Trophoblast cell (in vitro differentiated cells and primary cell): Measurements from ENCODE around the gene ECEL1.

Experiments used
- DNase-seq, 2 donors: peaks; one replicate each; pipeline ENCODE4 v3.0.0-alpha.2; 2016
- H2AFZ ChIP-seq: 2 replicates; pipeline ENCODE4 v1.6.1; 2013; ENCODE audit warnings: low read length, moderate library complexity, mild to moderate bottlenecking; ENCODE audit not compliant: insufficient read depth, poor library complexity
- H2AK5ac ChIP-seq: 2 replicates; pipeline ENCODE4 v1.6.1; 2013; ENCODE audit warnings: mild to moderate bottlenecking, low read length
- H2BK120ac ChIP-seq: 2 replicates; pipeline ENCODE4 v1.6.1; 2013; ENCODE audit warnings: low read length, mild to moderate bottlenecking, moderate library complexity; ENCODE audit not compliant: insufficient read depth, poor library complexity
- H2BK12ac ChIP-seq: 2 replicates; pipeline ENCODE4 v1.6.1; 2013; ENCODE audit warnings: mild to moderate bottlenecking, low read length, moderate library complexity
- H2BK5ac ChIP-seq: 2 replicates; pipeline ENCODE4 v1.6.1; 2013; ENCODE audit warnings: low read length, low read depth, moderate library complexity, mild to moderate bottlenecking; ENCODE audit not compliant: poor library complexity
- H3K14ac ChIP-seq: 2 replicates; pipeline ENCODE4 v1.6.1; 2013; ENCODE audit warnings: mild to moderate bottlenecking, low read length
- H3K18ac ChIP-seq: 2 replicates; pipeline ENCODE4 v1.6.1; 2013; ENCODE audit warnings: mild to moderate bottlenecking, low read length
- H3K23ac ChIP-seq: 2 replicates; pipeline ENCODE4 v1.6.1; 2013; ENCODE audit warnings: low read length
- H3K27ac ChIP-seq: 2 replicates; pipeline ENCODE4 v1.5.1; 2013; ENCODE audit warnings: low read depth, mild to moderate bottlenecking, inconsistent platforms, low read length, moderate library complexity
- H3K27me3 ChIP-seq: 2 replicates; pipeline ENCODE4 v1.6.1; 2013; ENCODE audit warnings: inconsistent platforms, mild to moderate bottlenecking, low read length, moderate library complexity; ENCODE audit not compliant: insufficient read depth
- H3K36me3 ChIP-seq, 2 experiments: 1 replicate in 1 of 2; 2 replicates in 1 of 2; pipeline ENCODE4 v1.6.1; 2013; ENCODE audit warnings: low read length in 2 of 2, mild to moderate bottlenecking in 2 of 2, moderate library complexity in 1 of 2; ENCODE audit not compliant: insufficient read depth in 2 of 2, control insufficient read depth in 1 of 2
- H3K4ac ChIP-seq: 2 replicates; pipeline ENCODE4 v1.6.1; 2013; ENCODE audit warnings: low read depth, mild to moderate bottlenecking, low read length, moderate library complexity
- H3K4me1 ChIP-seq, 2 experiments: 1 replicate in 1 of 2; 2 replicates in 1 of 2; pipeline ENCODE4 v1.6.1; 2013; ENCODE audit warnings: low read length in 2 of 2, mild to moderate bottlenecking in 2 of 2, moderate library complexity in 1 of 2; ENCODE audit not compliant: insufficient read depth in 2 of 2, control insufficient read depth in 1 of 2
- H3K4me2 ChIP-seq: 2 replicates; pipeline ENCODE4 v1.6.1; 2013; ENCODE audit warnings: inconsistent platforms, mild to moderate bottlenecking, low read length, moderate library complexity
- H3K4me3 ChIP-seq: 2 replicates; pipeline ENCODE4 v1.5.1; 2013; ENCODE audit warnings: mild to moderate bottlenecking, low read depth, low read length, inconsistent platforms
- H3K79me1 ChIP-seq: one replicate; pipeline ENCODE4 v1.6.1; 2013; ENCODE audit warnings: low read length
- H3K79me2 ChIP-seq: 2 replicates; pipeline ENCODE4 v1.6.1; 2013; ENCODE audit warnings: low read length, mild to moderate bottlenecking; ENCODE audit not compliant: control insufficient read depth, insufficient read depth, poor library complexity
- H3K9ac ChIP-seq: 2 replicates; pipeline ENCODE4 v1.6.1; 2013; ENCODE audit warnings: mild to moderate bottlenecking, low read length
- H3K9me3 ChIP-seq: 2 replicates; pipeline ENCODE4 v1.6.1; 2013; ENCODE audit warnings: low read depth, mild to moderate bottlenecking, control low read depth, inconsistent platforms, low read length; ENCODE audit not compliant: insufficient read depth
- H4K12ac ChIP-seq: 2 replicates; pipeline ENCODE4 v1.6.1; 2013; ENCODE audit warnings: low read depth, mild to moderate bottlenecking, low read length, moderate library complexity
- H4K8ac ChIP-seq: 2 replicates; pipeline ENCODE4 v1.6.1; 2013; ENCODE audit warnings: low read depth, mild to moderate bottlenecking, low read length, moderate library complexity
- H4K91ac ChIP-seq: one replicate; pipeline ENCODE4 v1.6.1; 2013; ENCODE audit warnings: low read depth, mild to moderate bottlenecking, low read length, moderate library complexity
- WGBS: extraction: QIAGEN DNeasy Blood & Tissue Kit; methylation state at CpG from one replicate; pipeline ENCODE4 v1.1.7; 2013; ENCODE audit warnings: missing lambda C conversion rate; ENCODE audit not compliant: insufficient read length, insufficient coverage; ENCODE audit errors: extremely low coverage; 5-methylcytosine and 5-hydroxymethylcytosine counted together

ECEL1 gene

DNA sequence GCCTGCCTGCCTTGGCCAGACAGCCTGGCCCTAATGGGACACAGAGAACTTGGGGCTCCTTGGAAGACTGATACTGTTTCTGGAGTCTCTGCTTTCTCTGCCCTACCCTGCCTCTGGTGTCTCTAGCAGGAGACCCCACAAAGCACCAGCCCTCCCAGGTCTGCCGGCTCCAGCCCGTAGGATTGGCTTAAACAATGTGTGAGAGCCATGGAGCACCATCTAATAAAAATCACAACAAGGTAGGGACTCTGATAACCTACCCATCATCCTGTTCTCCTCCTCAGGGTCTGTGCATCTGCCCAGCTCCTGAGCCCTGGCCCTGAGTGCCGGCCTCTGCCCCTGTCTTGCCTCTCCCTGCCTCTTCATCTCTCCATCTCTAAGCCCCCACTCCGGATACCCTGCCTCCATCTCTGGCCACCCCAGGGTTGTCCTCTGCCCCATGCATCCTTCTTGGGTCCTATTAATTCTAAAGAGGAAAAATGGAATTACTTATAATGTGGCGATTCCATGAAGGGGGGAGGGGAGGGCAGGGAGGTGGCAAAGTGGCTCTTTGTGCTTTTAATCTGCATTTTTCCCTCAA lies 1.2 kb upstream of the ECEL1 start:
- H3K4me1 ChIP-seq, result peaks cover 0 to 5% of the 10 kb centered on the region in 2 experiments
- H4K12ac ChIP-seq, result no peak overlapping the region
- no peak overlapping the region for H2AK5ac ChIP-seq
- H3K4me2 ChIP-seq, result no peak overlapping the region
- H3K23ac ChIP-seq, result no peak overlapping the region
- H3K9me3 ChIP-seq, result peaks cover 24% of the 10 kb centered on the region
- H3K18ac ChIP-seq, result no peak overlapping the region
- H2BK120ac ChIP-seq, result no peak overlapping the region
- H3K14ac ChIP-seq, result no peak overlapping the region
- H3K4ac ChIP-seq, result no peak overlapping the region
- H2BK5ac ChIP-seq, result no peak overlapping the region
- H3K4me3 ChIP-seq, result no peak overlapping the region
- H3K79me2 ChIP-seq, result no peaks in the 10 kb centered on the region
- WGBS, result no CpG with 5 or more reads among the region's 5 CpGs
- no peak overlapping the region for H4K8ac ChIP-seq
- DNase-seq, result no peak
- H3K27me3 ChIP-seq, result peaks cover 54% of the 10 kb centered on the region
- no peak overlapping the region for H2AFZ ChIP-seq
- no peaks in the 10 kb centered on the region for H3K79me1 ChIP-seq
- no peak overlapping the region for H3K9ac ChIP-seq
- H3K27ac ChIP-seq, result no peak overlapping the region
- no peak overlapping the region for H4K91ac ChIP-seq
- H3K36me3 ChIP-seq, result no peaks in the 10 kb centered on the region
- no peak overlapping the region for H2BK12ac ChIP-seq

DNA sequence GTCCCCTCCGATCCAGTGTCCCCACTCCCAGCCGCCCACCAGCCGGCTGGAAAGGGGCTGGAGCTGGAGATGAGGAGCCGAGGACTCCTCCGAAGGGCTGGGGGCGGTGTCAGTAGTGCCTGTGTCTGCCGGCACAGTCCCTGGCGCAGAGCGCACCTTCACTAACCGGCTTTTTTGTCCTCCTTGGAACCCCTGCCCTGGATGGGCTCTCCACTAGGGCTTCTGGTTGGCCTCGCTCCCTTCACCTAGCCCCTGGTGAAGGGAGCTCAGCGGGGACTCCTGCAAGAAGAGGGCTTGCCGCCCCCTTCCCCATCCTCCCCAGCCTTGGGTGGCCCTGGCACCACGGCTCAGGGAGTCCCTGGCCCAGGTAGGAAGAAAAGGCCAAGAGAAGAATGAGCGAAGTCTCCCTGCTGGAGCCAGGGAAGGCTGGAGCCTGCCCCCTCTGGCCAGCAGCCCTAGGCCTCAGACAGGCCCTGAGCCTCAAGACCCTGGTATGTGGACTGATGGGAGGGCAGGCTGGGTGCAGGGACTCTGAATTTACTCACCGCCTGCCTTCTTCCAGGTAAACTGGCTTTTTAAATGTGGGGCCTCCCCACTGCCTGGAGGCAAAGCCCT lies 570 bp upstream of the ECEL1 start:
- Histone ChIP-seq H2AK5ac (no peak overlapping the region), H3K79me1 (no peaks in the 10 kb centered on the region), H4K12ac (no peak overlapping the region), H4K91ac (no peak overlapping the region), H4K8ac (no peak overlapping the region), H2BK12ac (no peak overlapping the region), H2BK5ac (no peak overlapping the region), H3K4ac (no peak overlapping the region), H3K9me3 (peaks cover 24% of the 10 kb centered on the region), H3K4me2 (peak overlapping the region; percentile 56), H3K9ac (no peak overlapping the region), H3K27ac (no peak overlapping the region), H3K18ac (no peak overlapping the region), H3K36me3 (no peaks in the 10 kb centered on the region), H2BK120ac (no peak overlapping the region), H3K4me3 (no peak overlapping the region), H3K79me2 (no peaks in the 10 kb centered on the region), H3K23ac (no peak overlapping the region), H2AFZ (no peak overlapping the region), H3K27me3 (peaks cover 57% of the 10 kb centered on the region), H3K4me1 (peaks cover 0 to 5% of the 10 kb centered on the region in 2 experiments), H3K14ac (no peak overlapping the region)
- WGBS, result no CpG with 5 or more reads among the region's 16 CpGs
- DNase-seq, result no peak

DNA sequence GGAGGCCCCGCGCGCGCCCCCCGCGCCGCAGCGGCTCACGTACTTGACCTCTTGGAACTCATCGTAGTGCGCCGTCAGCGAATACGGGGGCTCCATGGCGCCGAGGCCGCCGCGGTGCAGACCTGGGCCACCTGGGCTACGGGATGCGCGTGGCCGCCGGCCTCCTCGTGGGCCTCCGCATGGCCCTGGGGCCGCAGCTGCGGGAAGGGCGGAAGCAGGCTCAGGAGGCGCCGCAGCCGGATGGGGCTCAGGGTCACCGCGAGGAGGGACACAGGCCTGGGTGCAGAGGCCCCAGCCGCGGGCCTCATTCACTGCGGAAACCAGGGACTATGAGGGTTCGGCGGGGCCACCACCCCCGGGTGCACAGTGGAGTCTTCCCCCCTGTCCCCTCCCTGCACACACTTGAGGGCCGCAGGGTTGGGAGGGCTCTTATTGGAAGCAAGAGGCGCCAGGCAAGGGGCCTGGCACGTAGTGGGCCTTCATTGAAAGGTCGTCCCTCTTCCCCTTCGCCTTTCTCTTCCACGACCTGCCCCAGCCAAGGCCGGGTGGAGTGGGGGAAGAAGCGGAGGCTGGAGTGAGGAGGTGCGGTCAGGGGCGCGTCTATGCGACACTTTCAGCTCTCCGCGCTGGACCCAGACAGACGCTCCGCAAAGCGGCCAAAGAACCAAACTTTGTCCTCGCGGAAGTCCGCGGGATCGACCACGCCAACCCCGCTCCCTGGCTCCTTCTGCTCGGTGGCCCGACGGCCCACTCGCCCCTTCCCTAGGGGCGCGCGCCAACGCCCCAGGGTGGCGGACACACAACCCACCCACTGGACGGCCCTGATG lies 863 bp downstream of the ECEL1 start:
- H2BK120ac ChIP-seq, result no peak overlapping the region
- no peak overlapping the region for H2BK12ac ChIP-seq
- H3K4me2 ChIP-seq, result peak overlapping the region; percentile 56
- no peak overlapping the region for H2AK5ac ChIP-seq
- H3K79me2 ChIP-seq, result no peaks in the 10 kb centered on the region
- H2AFZ ChIP-seq, result no peak overlapping the region
- H4K12ac ChIP-seq, result no peak overlapping the region
- no peak overlapping the region for H3K23ac ChIP-seq
- H3K14ac ChIP-seq, result no peak overlapping the region
- no peak overlapping the region for H3K4me3 ChIP-seq
- peaks cover 22% of the 10 kb centered on the region for H3K9me3 ChIP-seq
- no peak overlapping the region for H4K91ac ChIP-seq
- no peak overlapping the region for H2BK5ac ChIP-seq
- H3K9ac ChIP-seq, result no peak overlapping the region
- H3K4ac ChIP-seq, result no peak overlapping the region
- H3K4me1 ChIP-seq, result peaks cover 0 to 5% of the 10 kb centered on the region in 2 experiments
- no peak overlapping the region for H3K18ac ChIP-seq
- DNase-seq, result no peak
- H3K27ac ChIP-seq, result no peak overlapping the region
- peaks cover 57% of the 10 kb centered on the region for H3K27me3 ChIP-seq
- WGBS, result no CpG with 5 or more reads among the region's 74 CpGs
- no peaks in the 10 kb centered on the region for H3K36me3 ChIP-seq
- H4K8ac ChIP-seq, result no peak overlapping the region
- no peaks in the 10 kb centered on the region for H3K79me1 ChIP-seq

DNA sequence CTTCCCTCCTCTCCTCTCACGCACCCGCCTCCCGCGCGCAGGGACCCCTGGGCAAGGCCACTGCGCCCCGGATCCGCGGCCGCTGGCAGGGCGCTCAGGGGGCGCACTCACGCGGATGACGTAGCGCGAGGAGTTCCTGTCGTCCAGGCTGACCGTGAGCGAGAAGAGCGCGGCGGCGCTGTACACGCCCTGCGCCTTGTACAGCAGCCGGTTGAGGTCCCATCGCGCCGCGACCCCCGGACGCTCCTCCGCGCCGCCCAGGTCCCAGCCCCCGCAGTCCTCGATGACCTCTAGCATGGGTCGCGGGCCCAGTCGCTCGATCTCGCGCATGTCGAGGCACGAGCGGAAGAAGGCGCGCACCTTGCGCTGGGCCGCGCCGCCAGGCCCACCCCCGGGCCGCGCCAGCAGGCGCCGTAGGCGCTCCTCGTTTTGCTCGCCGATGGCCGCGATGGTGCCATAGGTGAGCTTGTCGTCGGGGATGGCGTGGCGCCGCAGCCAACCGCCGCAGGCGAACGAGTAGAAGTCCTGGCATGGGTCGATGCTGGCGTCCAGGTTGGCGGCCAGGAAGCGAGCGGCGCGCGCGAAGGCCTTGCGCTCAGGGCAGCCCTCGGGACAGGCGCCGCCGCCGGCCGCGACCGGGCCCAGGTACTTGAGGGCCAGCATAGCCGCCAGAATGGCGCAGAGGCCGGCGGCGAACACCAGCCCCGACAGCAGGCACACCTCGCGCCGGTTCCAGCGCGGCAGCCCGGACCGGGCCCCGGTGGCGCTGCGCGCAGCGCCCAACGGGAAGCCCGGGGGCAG lies 1.7 kb downstream of the ECEL1 start:
- no peak overlapping the region for H3K23ac ChIP-seq
- H2AFZ ChIP-seq, result no peak overlapping the region
- H3K36me3 ChIP-seq, result no peaks in the 10 kb centered on the region
- no peaks in the 10 kb centered on the region for H3K79me2 ChIP-seq
- H2BK12ac ChIP-seq, result no peak overlapping the region
- no peak overlapping the region for H4K91ac ChIP-seq
- H3K4me3 ChIP-seq, result no peak overlapping the region
- H4K8ac ChIP-seq, result no peak overlapping the region
- peaks cover 0 to 5% of the 10 kb centered on the region in 2 experiments for H3K4me1 ChIP-seq
- H3K27me3 ChIP-seq, result peaks cover 57% of the 10 kb centered on the region
- no peak overlapping the region for H3K9ac ChIP-seq
- no peak overlapping the region for H2BK5ac ChIP-seq
- peaks cover 23% of the 10 kb centered on the region for H3K9me3 ChIP-seq
- no peak overlapping the region for H2AK5ac ChIP-seq
- H3K18ac ChIP-seq, result no peak overlapping the region
- DNase-seq, result no peak
- H2BK120ac ChIP-seq, result no peak overlapping the region
- no peaks in the 10 kb centered on the region for H3K79me1 ChIP-seq
- H4K12ac ChIP-seq, result no peak overlapping the region
- H3K4ac ChIP-seq, result no peak overlapping the region
- H3K4me2 ChIP-seq, result peak overlapping the region; percentile 40
- WGBS, result no CpG with 5 or more reads among the region's 111 CpGs
- no peak overlapping the region for H3K27ac ChIP-seq
- H3K14ac ChIP-seq, result no peak overlapping the region
